NCI-H2171 (cell line): Measurements from ENCODE around the gene SARNP.
A peak's percentile ranks its signal among the peaks of the same experiment; 100 is the strongest.

ENCODE experiments used
- DNase-seq: peaks from one replicate; lab custom pipeline; 2025; lab: John Stamatoyannopoulos, UW

Gene SARNP

GRCh38 chr12:55724226-55724939 lies 93.1 kb downstream of the SARNP start:
- DNase-seq, result no peak

GRCh38 chr12:55723516-55724225 lies 93.9 kb downstream of the SARNP start:
- DNase-seq, result no peak

DNA sequence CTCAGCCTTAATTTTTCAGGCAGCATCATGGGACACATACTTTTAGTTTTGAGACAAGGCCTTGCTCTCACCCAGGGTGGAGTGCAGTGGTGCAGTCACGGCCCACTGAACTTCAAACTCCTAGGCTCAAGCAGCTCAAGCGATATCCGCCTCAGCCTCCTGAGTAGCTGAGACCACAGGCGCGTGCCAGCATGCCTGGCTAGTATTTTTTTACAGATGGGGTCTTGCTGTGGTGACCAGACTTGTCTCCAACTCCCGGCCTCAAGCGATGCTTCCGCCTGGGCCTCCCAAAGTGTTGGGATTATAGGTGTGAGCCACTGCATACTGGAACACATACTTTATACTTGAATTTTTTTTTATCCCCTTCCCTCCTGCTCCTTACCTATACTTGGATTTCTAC lies 94.6 kb downstream of the SARNP start:
- no peak for DNase-seq

GRCh38 chr12:55721601-55722213 lies 95.8 kb downstream of the SARNP start:
- no peak for DNase-seq

- no peak for DNase-seq
Observed at GRCh38 chr12:55720894-55721444, 96.6 kb downstream of the SARNP start.

DNA sequence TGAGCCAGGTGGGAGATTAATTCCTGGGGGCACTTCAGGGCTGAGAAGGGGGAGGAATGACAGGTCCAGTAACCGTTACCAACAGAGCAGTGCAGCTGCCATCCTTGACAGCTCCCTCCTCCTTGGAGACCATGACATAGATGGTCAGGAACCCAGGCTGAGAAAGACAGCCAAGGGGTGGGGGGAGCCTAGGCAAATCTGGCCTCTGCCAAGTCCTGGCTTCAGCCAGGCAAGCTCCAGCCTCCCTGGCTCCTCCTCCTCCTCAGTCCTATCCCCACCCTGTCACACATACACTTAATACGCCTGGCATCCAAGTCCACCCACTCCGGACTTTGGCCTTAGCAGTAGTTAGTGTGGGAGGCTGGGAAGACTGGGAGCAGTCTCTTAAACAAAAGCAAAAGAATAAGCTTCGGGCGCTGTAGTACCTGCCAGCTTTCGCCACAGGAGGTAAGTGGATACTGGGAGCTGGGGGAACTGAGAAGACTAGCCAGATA lies 97.4 kb downstream of the SARNP start, which contains the start of gene RDH5:
Gene RDH5 (plus strand): TSS at position 323 of the 494 bp plus-strand sequence. CDS start 792 bp downstream, outside the sequence.
- no peak for DNase-seq

DNA sequence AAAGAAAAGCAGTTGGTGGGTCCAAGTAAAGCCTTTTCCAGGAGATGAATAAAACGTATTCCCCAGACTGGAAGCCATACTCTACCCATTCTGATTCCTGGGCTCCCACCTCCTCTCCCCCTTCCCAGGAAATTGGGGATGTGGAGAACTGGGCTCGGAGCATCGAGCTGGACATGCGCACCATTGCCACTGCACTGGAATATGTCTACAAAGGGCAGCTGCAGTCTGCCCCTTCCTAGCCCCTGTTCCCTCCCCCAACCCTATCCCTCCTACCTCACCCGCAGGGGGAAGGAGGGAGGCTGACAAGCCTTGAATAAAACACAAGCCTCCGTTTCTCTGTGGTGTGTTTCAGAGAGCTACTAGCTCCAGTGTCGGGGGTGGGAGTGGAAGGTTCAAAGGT lies 98.2 kb downstream of the SARNP start:
- DNase-seq, result no peak

GRCh38 chr12:55718624-55719275 lies 98.8 kb downstream of the SARNP start:
- no peak for DNase-seq

DNA sequence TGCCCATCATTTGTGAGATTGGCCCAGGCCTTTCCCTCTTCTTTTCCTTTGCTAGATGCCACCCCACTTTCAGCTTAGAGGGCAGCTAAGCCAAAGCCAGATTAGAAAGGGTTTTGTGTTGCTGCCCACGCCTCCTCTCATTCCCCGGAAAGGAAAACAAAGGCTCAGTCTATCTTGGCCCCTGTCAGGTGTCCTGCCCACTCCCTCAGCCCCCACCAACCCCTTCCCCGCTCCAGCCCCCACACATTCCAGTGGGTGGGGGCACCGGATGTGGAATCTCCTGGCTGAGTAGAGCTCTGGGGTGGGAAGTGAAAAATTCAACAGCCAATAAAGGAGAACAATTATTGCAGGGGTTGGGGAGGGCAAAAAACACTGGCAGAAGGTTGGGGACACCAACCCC lies 99.5 kb downstream of the SARNP start:
- DNase-seq, result no peak

GRCh38 chr12:55717011-55718007 lies 100.2 kb downstream of the SARNP start:
- peak; percentile 95 for DNase-seq

- no peak for DNase-seq
Observed at GRCh38 chr12:55716582-55716957, 101.0 kb downstream of the SARNP start.

- DNase-seq, result peak; percentile 97
Observed at GRCh38 chr12:55715833-55716581, 101.5 kb downstream of the SARNP start, which contains the start of gene BLOC1S1. TSS of gene BLOC1S1 (plus strand) at chr12:55716046. CDS start at chr12:55716052, 6 bp downstream.

- no peak for DNase-seq
Observed at GRCh38 chr12:55715169-55715764, 102.3 kb downstream of the SARNP start.

DNA sequence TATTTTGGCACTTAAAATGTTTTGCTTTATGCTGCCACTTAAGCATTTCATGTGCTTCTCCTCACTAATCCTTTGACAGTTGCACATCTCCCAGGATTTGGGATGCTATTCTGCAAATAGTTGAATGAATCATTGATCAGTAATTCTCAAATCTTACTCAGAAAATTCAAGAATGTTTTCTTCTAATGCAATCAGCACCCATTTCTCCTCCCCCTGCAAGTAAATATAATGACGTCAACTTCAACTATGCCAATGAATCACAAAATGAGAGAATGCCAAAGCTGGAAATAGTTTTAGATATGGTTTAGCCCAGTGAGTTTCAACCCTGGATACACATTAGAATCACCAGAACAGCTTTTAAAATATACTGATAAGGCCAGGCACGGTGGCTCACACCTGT lies 103.8 kb downstream of the SARNP start:
- DNase-seq, result no peak

DNA sequence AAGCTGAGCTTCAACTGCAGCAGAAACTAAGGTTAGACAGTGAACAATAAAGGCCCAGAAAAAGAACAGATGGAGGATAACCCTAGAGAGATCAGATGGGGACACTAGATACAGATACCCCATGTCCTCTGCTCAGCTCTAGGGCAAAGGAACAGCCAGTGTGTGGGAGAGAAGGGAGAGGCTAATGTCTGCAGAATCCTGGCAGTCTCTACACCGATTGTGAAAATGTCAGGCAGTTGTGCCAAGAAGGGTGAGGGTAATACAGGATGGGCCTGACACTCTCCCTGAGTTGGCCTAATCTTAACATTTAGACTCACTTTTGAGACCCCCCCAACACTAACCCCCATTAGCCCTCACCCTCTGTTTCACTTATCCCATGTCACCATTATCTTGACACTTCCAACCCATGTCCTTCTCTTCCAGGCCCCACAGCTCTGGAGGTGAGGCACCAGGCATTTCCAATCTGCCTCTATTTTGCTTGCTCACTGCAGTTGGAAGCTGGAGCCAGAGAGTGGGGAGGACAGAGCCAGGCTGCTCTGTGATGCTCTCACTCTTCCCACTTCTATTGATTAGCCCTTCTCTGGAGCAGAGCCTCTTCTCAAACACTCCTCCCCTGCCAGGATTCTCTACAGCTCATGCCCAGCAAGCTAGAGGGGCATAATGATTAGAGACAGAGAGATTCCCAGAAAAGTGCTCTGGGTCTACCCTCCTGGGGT lies 104.7 kb downstream of the SARNP start:
- DNase-seq, result no peak

DNA sequence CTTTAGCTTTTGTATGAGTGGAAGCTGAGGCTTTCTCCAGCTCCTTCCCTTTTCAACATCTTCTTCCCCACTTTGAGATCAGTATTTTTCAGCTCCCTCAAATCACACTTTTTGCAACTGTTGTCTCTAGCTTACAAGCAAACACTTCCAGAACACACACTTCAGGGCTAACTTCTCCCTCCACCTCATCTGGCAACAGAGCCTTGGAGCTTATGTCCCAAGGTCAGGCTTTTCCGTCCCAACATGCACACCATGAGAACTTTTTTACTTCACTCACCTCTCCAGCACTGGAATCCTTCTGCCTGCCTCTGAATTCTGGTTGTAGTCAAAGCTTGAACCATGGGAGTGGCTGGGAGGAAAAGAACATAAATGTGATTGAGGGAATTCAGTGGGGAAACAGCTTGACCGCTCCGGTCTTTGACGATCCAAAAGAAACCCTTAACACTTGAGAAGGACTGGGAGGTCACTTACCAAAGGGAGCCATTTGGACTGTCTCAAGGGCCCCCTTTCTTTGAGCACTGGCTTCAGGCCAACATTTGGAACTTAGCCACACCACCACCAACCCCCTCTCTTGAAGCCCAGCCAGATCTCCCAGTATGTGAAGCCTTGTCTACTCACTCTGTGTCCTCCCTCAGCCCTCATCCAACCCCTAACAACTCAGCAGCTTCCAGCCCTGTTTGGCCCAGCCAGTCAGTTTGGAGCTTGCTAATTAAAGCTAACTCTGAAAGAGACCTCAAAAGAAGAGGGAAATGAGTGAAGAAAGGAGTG lies 105.6 kb downstream of the SARNP start:
- no peak for DNase-seq

DNA sequence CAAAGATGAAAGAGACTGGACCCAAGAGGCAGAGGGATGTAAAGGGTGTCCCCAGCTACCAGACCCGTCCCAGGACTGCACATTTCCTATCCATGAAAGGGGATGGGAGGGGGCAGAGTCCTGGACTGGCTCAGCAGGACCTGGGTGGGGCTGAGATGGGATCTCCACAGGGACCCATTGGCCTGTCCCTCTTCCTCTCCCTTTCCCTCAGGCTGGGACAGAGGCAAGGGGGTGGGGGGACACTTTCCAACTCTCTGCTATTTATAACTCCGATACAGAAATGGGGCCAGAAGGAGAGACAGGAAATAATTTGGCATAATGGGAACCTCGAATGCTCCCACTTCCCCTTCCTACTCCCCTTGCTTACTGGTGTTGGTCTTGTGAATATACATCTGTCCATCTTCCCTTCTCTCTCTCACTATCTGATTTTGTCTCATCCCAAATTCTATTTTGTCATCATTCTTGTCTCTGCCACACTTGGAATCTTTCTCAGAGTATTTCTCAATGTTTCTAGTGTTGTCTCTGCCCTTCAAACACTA lies 108.8 kb downstream of the SARNP start:
- no peak for DNase-seq
